Epithelial cell of proximal tubule (primary cell): ENCODE data around the gene ITSN2. TPM values are rescaled to one million over a fixed set of nuclear protein-coding genes. Genes with fewer than 3 reads are reported as not detected.
"Not testable (repeated sequence)": the region's sequence is repeated elsewhere in the genome, so short reads cannot be mapped to it uniquely, and the experiment has no call there.

Experiments
- DNase-seq: peaks from one replicate; pipeline ENCODE4 v3.0.0-alpha.2; 2011; ENCODE audit warnings: low read depth
- H3K4me3 ChIP-seq: 2 replicates; pipeline ENCODE4 v1.5.1; 2011; ENCODE audit warnings: low read depth, mild to moderate bottlenecking, low read length
- CTCF ChIP-seq: conservative IDR thresholded peaks from 2 replicates; pipeline ENCODE4 v1.5.1; 2012; ENCODE audit warnings: low read depth, mild to moderate bottlenecking, low read length
- total RNA-seq: library from RNA; depleted of rRNA; stranded (reverse); fragments of >200 nt; gene quantifications from 2 replicates; pipeline ENCODE4 v1.2.3, GENCODE V29; 2015

ITSN2 gene
- total RNA-seq, 1 donor from 2014 or later = 14.1 TPM

GRCh38 chr2:24343225-24343882 lies 17.0 kb downstream of the ITSN2 start:
- no peak for DNase-seq
- no peak overlapping the region for H3K4me3 ChIP-seq
- no peak for TF ChIP-seq CTCF

- DNase-seq = no peak
- TF ChIP-seq CTCF = no peak
- no peak overlapping the region for H3K4me3 ChIP-seq
These were observed 18.0 kb downstream of the ITSN2 start for GRCh38 chr2:24342110-24342910.

- TF ChIP-seq CTCF = no peak
- no peak overlapping the region for H3K4me3 ChIP-seq
- no peak for DNase-seq
These were observed 20.5 kb downstream of the ITSN2 start for GRCh38 chr2:24339856-24340262.

GRCh38 chr2:24339098-24339497 lies 21.2 kb downstream of the ITSN2 start:
- H3K4me3 ChIP-seq, DNase-seq: not testable (repeated sequence)

GRCh38 chr2:24337890-24338289 lies 22.4 kb downstream of the ITSN2 start:
- TF ChIP-seq CTCF = peak; percentile 17
- no peak for DNase-seq
- H3K4me3 ChIP-seq = no peak overlapping the region

GRCh38 chr2:24336811-24337210 lies 23.5 kb downstream of the ITSN2 start:
- H3K4me3 ChIP-seq = no peak overlapping the region
- no peak for DNase-seq
- no peak for TF ChIP-seq CTCF

- DNase-seq = no peak
- no peak overlapping the region for H3K4me3 ChIP-seq
- TF ChIP-seq CTCF = no peak
These were observed 26.1 kb downstream of the ITSN2 start for GRCh38 chr2:24334245-24334633.
